Loucy (cell line): ENCODE data around the gene SDK1.

Source experiments
- H2AFZ ChIP-seq: fragments of 200-600 bp; sonication (generic); 2 replicates; pipeline ENCODE4 v1.6.0; 2016; ENCODE audit warnings: antibody characterized with exemption, mild to moderate bottlenecking, low read length, moderate library complexity
- H3F3A ChIP-seq: fragments of 200-600 bp; 2 replicates; pipeline ENCODE4 v1.6.0; 2016; ENCODE audit warnings: antibody characterized with exemption, low read depth, mild to moderate bottlenecking
- H3K27me3 ChIP-seq: fragments of 200-600 bp; sonication (generic); 2 replicates; pipeline ENCODE4 v1.6.1; 2014; ENCODE audit warnings: low read length, mild to moderate bottlenecking; ENCODE audit not compliant: insufficient read depth, poor library complexity, severe bottlenecking
- H3K36me3 ChIP-seq: fragments of 200-600 bp; sonication (generic); 2 replicates; pipeline ENCODE4 v1.6.1; 2016; ENCODE audit warnings: low read length; ENCODE audit not compliant: insufficient read depth
- H3K4me1 ChIP-seq: fragments of 200-600 bp; sonication (generic); 2 replicates; pipeline ENCODE4 v1.5.1; 2014; ENCODE audit warnings: low read length, mild to moderate bottlenecking; ENCODE audit not compliant: insufficient read depth, poor library complexity, severe bottlenecking
- H3K4me2 ChIP-seq: fragments of 200-600 bp; sonication (generic); 2 replicates; pipeline ENCODE4 v1.6.0; 2014; ENCODE audit warnings: antibody characterized with exemption, low read length, low read depth, mild to moderate bottlenecking; ENCODE audit not compliant: poor library complexity, severe bottlenecking
- H3K4me3 ChIP-seq: fragments of 200-600 bp; sonication (generic); 2 replicates; pipeline ENCODE4 v1.5.1; 2014; ENCODE audit warnings: low read length, mild to moderate bottlenecking, mixed read lengths; ENCODE audit not compliant: poor library complexity, severe bottlenecking
- H3K79me2 ChIP-seq: fragments of 200-600 bp; sonication (generic); 2 replicates; pipeline ENCODE4 v1.6.1; 2014; ENCODE audit warnings: low read length; ENCODE audit not compliant: insufficient read depth
- H3K9ac ChIP-seq: fragments of 200-600 bp; sonication (generic); 2 replicates; pipeline ENCODE4 v1.6.0; 2014; ENCODE audit warnings: mild to moderate bottlenecking, low read depth, low read length, moderate library complexity; ENCODE audit not compliant: poor library complexity, severe bottlenecking
- H3K9me2 ChIP-seq: fragments of 200-600 bp; sonication (generic); replicated peaks from 2 replicates; pipeline ENCODE4 v1.6.1; 2016; ENCODE audit warnings: low read depth, low read length, mixed read lengths
- H3K9me3 ChIP-seq: fragments of 200-600 bp; sonication (generic); 2 replicates; pipeline ENCODE4 v1.6.1; 2014; ENCODE audit warnings: mild to moderate bottlenecking, antibody characterized with exemption, low read length, low read depth; ENCODE audit not compliant: insufficient read depth
- H4K20me1 ChIP-seq: fragments of 200-600 bp; sonication (generic); 2 replicates; pipeline ENCODE4 v1.6.0; 2014; ENCODE audit warnings: antibody characterized with exemption, low read length, mild to moderate bottlenecking; ENCODE audit not compliant: insufficient read depth, poor library complexity, severe bottlenecking
- EZH2phosphoT487 ChIP-seq: fragments of 200-600 bp; IDR thresholded peaks from 2 replicates; pipeline ENCODE4 v1.6.1; 2018; ENCODE audit warnings: antibody characterized with exemption, mild to moderate bottlenecking, moderate library complexity, borderline replicate concordance
- TF ChIP-seq, protein P1 (sequence below): fragments of 200-600 bp; sonication (generic); conservative IDR thresholded peaks from 2 replicates; pipeline ENCODE4 v1.5.1; 2014; ENCODE audit warnings: mild to moderate bottlenecking, antibody characterized with exemption, low read length

Gene SDK1

DNA sequence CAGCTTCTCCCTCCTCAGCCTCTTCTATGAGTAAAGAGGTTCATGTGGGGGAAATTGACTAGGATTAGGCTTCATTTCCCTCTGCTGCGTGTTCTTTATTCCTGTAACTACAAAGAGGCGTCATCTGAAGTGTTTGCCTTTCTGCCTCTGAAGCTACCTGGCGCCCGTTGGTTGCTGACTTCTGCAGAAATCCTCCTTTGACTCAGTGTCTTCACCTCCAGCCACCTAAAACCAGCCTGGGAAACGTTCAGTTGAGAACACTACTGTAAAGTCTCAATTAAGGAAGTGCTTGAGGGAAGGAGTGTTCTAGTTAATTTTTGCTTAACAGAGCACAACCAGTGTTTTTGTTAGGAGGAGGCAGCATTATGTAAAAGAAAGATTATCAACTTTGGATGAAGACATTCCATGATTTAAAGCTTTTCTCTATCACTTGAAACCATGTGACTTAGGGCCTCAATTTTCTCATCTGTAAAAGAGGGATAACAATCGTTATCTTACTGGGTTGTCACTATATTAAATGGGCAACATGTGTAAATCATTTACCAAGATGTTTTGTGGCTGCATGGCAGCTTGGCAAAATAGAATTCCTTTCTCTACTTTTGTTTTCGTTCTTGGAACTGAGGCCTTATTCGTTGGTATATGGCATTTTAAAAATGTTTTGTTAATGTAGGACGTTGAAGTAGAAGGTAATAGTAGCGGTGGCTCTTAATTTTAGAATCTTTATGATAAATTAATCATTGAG, 642.9 kb downstream of the SDK1 start:
- TF ChIP-seq EZH2phosphoT487, result no peak
- TF ChIP-seq, protein P1, sequence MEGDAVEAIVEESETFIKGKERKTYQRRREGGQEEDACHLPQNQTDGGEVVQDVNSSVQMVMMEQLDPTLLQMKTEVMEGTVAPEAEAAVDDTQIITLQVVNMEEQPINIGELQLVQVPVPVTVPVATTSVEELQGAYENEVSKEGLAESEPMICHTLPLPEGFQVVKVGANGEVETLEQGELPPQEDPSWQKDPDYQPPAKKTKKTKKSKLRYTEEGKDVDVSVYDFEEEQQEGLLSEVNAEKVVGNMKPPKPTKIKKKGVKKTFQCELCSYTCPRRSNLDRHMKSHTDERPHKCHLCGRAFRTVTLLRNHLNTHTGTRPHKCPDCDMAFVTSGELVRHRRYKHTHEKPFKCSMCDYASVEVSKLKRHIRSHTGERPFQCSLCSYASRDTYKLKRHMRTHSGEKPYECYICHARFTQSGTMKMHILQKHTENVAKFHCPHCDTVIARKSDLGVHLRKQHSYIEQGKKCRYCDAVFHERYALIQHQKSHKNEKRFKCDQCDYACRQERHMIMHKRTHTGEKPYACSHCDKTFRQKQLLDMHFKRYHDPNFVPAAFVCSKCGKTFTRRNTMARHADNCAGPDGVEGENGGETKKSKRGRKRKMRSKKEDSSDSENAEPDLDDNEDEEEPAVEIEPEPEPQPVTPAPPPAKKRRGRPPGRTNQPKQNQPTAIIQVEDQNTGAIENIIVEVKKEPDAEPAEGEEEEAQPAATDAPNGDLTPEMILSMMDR, result no peak
- Histone ChIP-seq H3K79me2 (no peaks in the 10 kb centered on the region), H2AFZ (no peak overlapping the region), H3K9me2 (no peaks in the 10 kb centered on the region), H3K4me1 (no peaks in the 10 kb centered on the region), H3K9ac (no peak overlapping the region), H3K36me3 (no peaks in the 10 kb centered on the region), H3K27me3 (no peaks in the 10 kb centered on the region), H3K9me3 (no peaks in the 10 kb centered on the region; the same call in 1 of the 2 replicates), H3F3A (no peaks in the 10 kb centered on the region), H3K4me3 (no peak overlapping the region), H4K20me1 (no peaks in the 10 kb centered on the region), H3K4me2 (no peak overlapping the region)

DNA sequence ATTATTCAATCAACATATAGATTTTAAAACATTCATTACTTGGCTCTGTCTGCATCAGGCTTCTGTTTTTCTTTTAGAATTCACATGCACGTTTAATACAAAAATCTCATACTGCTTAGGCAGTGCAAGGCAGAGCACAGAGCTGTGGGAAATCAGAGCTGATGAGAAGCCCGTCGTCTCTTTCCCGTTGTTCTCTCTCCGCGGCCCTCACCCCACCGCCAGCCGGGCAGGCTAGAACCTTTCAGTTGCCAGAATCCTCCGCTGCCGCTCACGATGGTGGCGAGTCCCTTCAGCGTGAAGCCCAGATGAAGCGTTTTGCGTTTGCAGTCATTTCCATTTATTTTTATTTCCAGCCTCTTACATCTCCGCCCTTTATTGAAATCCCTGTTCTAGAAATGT, 648.2 kb downstream of the SDK1 start:
- Histone ChIP-seq H4K20me1 (no peaks in the 10 kb centered on the region), H3K9me2 (no peaks in the 10 kb centered on the region), H3K9me3 (peaks cover 4% of the 10 kb centered on the region; the same call in 1 of the 2 replicates), H2AFZ (no peak overlapping the region), H3K27me3 (no peaks in the 10 kb centered on the region), H3K9ac (no peak overlapping the region), H3F3A (no peaks in the 10 kb centered on the region), H3K79me2 (no peaks in the 10 kb centered on the region), H3K4me3 (no peak overlapping the region), H3K4me2 (no peak overlapping the region), H3K36me3 (no peaks in the 10 kb centered on the region), H3K4me1 (no peaks in the 10 kb centered on the region)
- TF ChIP-seq EZH2phosphoT487, result no peak
- TF ChIP-seq, protein P1, result no peak

DNA sequence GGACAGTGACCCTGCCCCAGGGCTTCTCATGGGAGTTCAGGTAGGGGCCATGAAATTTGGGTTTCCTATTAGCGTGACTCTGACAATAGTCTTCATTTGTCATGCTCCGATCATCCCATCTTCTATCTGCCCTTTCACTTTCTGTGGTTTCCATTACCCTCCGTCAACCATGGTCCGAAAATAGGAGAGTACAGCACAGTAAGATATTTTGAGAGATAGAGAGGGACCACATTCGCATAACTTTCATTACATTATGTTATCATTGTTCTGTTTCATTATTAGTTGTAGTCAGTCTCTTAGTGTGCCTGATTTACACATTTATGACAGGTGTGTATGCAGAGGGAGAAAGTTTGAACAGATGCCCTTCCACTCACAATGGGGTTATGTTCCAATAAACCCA, 649.2 kb downstream of the SDK1 start:
- H3K9me2 ChIP-seq, result no peaks in the 10 kb centered on the region
- H4K20me1 ChIP-seq, result no peaks in the 10 kb centered on the region
- H3K36me3 ChIP-seq, result no peaks in the 10 kb centered on the region
- no peak overlapping the region for H2AFZ ChIP-seq
- H3K9ac ChIP-seq, result no peak overlapping the region
- H3F3A ChIP-seq, result no peaks in the 10 kb centered on the region
- H3K4me2 ChIP-seq, result no peak overlapping the region
- TF ChIP-seq EZH2phosphoT487, result no peak
- no peaks in the 10 kb centered on the region for H3K27me3 ChIP-seq
- no peaks in the 10 kb centered on the region for H3K79me2 ChIP-seq
- H3K4me1 ChIP-seq, result no peaks in the 10 kb centered on the region
- no peak overlapping the region for H3K4me3 ChIP-seq
- peaks cover 4% of the 10 kb centered on the region; the same call in 1 of the 2 replicates for H3K9me3 ChIP-seq
